Hepatocyte (in vitro differentiated cells): Measurements from ENCODE around the gene SLC26A11. TPM values are rescaled to one million over a fixed set of nuclear protein-coding genes. Genes with fewer than 3 reads are reported as not detected.

Source experiments
- DNase-seq: peaks from one replicate; pipeline ENCODE4 v3.0.0-alpha.2; 2016; ENCODE audit warnings: low spot score
- H2AFZ ChIP-seq: fragments of 200-600 bp; sonication (generic); 2 replicates; pipeline ENCODE4 v1.6.0; 2016; ENCODE audit warnings: antibody characterized with exemption, mild to moderate bottlenecking
- H3K27ac ChIP-seq: fragments of 200-600 bp; sonication (generic); 2 replicates; pipeline ENCODE4 v1.5.1; 2016; ENCODE audit warnings: mild to moderate bottlenecking
- H3K27me3 ChIP-seq: fragments of 200-600 bp; sonication (generic); 2 replicates; pipeline ENCODE4 v1.6.1; 2016
- H3K36me3 ChIP-seq: fragments of 200-600 bp; sonication (generic); replicated peaks from 2 replicates; pipeline ENCODE4 v1.5.1; 2016; ENCODE audit warnings: low read depth; ENCODE audit not compliant: insufficient read depth
- H3K4me1 ChIP-seq: fragments of 200-600 bp; sonication (generic); 2 replicates; pipeline ENCODE4 v1.5.1; 2016; ENCODE audit warnings: mild to moderate bottlenecking, moderate library complexity; ENCODE audit not compliant: insufficient read depth
- H3K4me2 ChIP-seq: fragments of 200-600 bp; sonication (generic); 2 replicates; pipeline ENCODE4 v1.6.0; 2016
- H3K4me3 ChIP-seq: fragments of 200-600 bp; sonication (generic); 2 replicates; pipeline ENCODE4 v1.5.1; 2016; ENCODE audit warnings: mild to moderate bottlenecking
- H3K79me2 ChIP-seq: fragments of 200-600 bp; sonication (generic); 2 replicates; pipeline ENCODE4 v1.6.0; 2017; ENCODE audit warnings: mild to moderate bottlenecking
- H3K9me2 ChIP-seq: fragments of 200-600 bp; sonication (generic); replicated peaks from 2 replicates; pipeline ENCODE4 v1.6.0; 2017; ENCODE audit warnings: mild to moderate bottlenecking; ENCODE audit not compliant: insufficient read depth
- H3K9me3 ChIP-seq: fragments of 200-600 bp; sonication (generic); 2 replicates; pipeline ENCODE4 v1.5.1; 2016; ENCODE audit warnings: low read depth, mild to moderate bottlenecking
- H4K20me1 ChIP-seq: fragments of 200-600 bp; sonication (generic); 2 replicates; pipeline ENCODE4 v1.6.0; 2016; ENCODE audit warnings: mild to moderate bottlenecking; ENCODE audit not compliant: insufficient read depth, poor library complexity, severe bottlenecking
- CTCF ChIP-seq: fragments of 200-600 bp; sonication (generic); IDR thresholded peaks from 2 replicates; pipeline ENCODE4 v1.5.1; 2016; ENCODE audit warnings: antibody characterized with exemption, mild to moderate bottlenecking; ENCODE audit not compliant: poor library complexity
- EZH2 ChIP-seq: fragments of 200-600 bp; sonication (generic); IDR thresholded peaks from 2 replicates; pipeline ENCODE4 v1.6.1; 2016; ENCODE audit warnings: antibody characterized with exemption, mild to moderate bottlenecking, borderline replicate concordance
- EZH2phosphoT487 ChIP-seq: fragments of 200-600 bp; sonication (generic); IDR thresholded peaks from one replicate; pipeline ENCODE4 v1.6.1; 2018; ENCODE audit warnings: antibody characterized with exemption, mild to moderate bottlenecking, low read depth, moderate library complexity; ENCODE audit not compliant: unreplicated experiment, severe bottlenecking
- WGBS: methylation state at CpG from one replicate; pipeline ENCODE4 v1.1.6; 2016; ENCODE audit warnings: low lambda C conversion rate; ENCODE audit errors: missing lambda C conversion rate; 5-methylcytosine and 5-hydroxymethylcytosine counted together
- polyA plus RNA-seq: library from polyadenylated mRNA; unstranded; fragments of >200 nt; fragmentation: Nextera tagmentation; extraction: Ambion mirVana; gene quantifications from 2 replicates; pipeline ENCODE4 v1.2.1, GENCODE V29; 2016
- total RNA-seq: library from RNA; depleted of rRNA; stranded (reverse); fragments of >200 nt; gene quantifications from 2 replicates; pipeline ENCODE4 v1.2.3, GENCODE V29; 2014

Gene SLC26A11
- total and polyA plus RNA-seq, 2 experiments from 2014 or later: 17.5 to 24.9 TPM

- Histone ChIP-seq H3K4me2 (no peak overlapping the region), H3K4me1 (no peaks in the 10 kb centered on the region), H3K27ac (no peak overlapping the region), H3K4me3 (no peak overlapping the region), H3K9me3 (no peaks in the 10 kb centered on the region), H3K9me2 (no peaks in the 10 kb centered on the region), H4K20me1 (no peaks in the 10 kb centered on the region), H3K27me3 (no peaks in the 10 kb centered on the region), H3K36me3 (no peaks in the 10 kb centered on the region), H2AFZ (no peak overlapping the region), H3K79me2 (no peaks in the 10 kb centered on the region)
- TF ChIP-seq CTCF (no peak), EZH2phosphoT487 (no peak)
- DNase-seq: no peak
- WGBS: 80% methylated on average over 21 of the region's 26 CpGs
Observed at GRCh38 chr17:80183581-80184422, 36.4 kb upstream of the SLC26A11 start.

- no peaks in the 10 kb centered on the region for H3K4me1 ChIP-seq
- H3K27ac ChIP-seq: no peak overlapping the region
- no peak overlapping the region for H2AFZ ChIP-seq
- H3K4me2 ChIP-seq: no peak overlapping the region
- H4K20me1 ChIP-seq: no peaks in the 10 kb centered on the region
- no peak overlapping the region for H3K4me3 ChIP-seq
- no peaks in the 10 kb centered on the region for H3K9me2 ChIP-seq
- DNase-seq: no peak
- H3K79me2 ChIP-seq: no peaks in the 10 kb centered on the region
- TF ChIP-seq CTCF (no peak), EZH2 (no peak), EZH2phosphoT487 (no peak)
- H3K9me3 ChIP-seq: no peaks in the 10 kb centered on the region
- no peaks in the 10 kb centered on the region for H3K27me3 ChIP-seq
- no peaks in the 10 kb centered on the region for H3K36me3 ChIP-seq
- WGBS: 78% methylated on average over 10 of the region's 10 CpGs
Observed at GRCh38 chr17:80184423-80184714, 35.9 kb upstream of the SLC26A11 start.

- Histone ChIP-seq H2AFZ (no peak overlapping the region), H3K9me2 (no peaks in the 10 kb centered on the region), H4K20me1 (no peaks in the 10 kb centered on the region), H3K4me2 (no peak overlapping the region), H3K79me2 (no peaks in the 10 kb centered on the region), H3K4me1 (no peaks in the 10 kb centered on the region), H3K27ac (no peak overlapping the region), H3K27me3 (no peaks in the 10 kb centered on the region), H3K9me3 (no peaks in the 10 kb centered on the region), H3K36me3 (no peaks in the 10 kb centered on the region), H3K4me3 (no peak overlapping the region)
- no peak for DNase-seq
- 93% methylated on average over 9 of the region's 9 CpGs for WGBS
- TF ChIP-seq EZH2phosphoT487: no peak
- no peak for TF ChIP-seq CTCF
- no peak for TF ChIP-seq EZH2
Observed at GRCh38 chr17:80185968-80186367, 34.3 kb upstream of the SLC26A11 start.
